Mammary epithelial cell (primary cell): ENCODE results near the gene CEP104.

ENCODE experiments used
- CTCF ChIP-seq, 2 donors: IDR thresholded peaks in 1 of 2; conservative IDR thresholded peaks in 1 of 2; 2 replicates each; pipeline ENCODE4 v1.5.1; 2011 to 2012; ENCODE audit warnings: inconsistent platforms in 2 of 2, low read length in 2 of 2, mild to moderate bottlenecking in 2 of 2, control low read depth in 1 of 2, low read depth in 1 of 2; ENCODE audit not compliant: insufficient read depth in 1 of 2; ENCODE audit errors: extremely low read depth in 1 of 2
- EZH2 ChIP-seq: IDR thresholded peaks from 2 replicates; pipeline ENCODE4 v1.6.1; 2012; ENCODE audit warnings: low read length, inconsistent platforms, borderline replicate concordance

GRCh38 chr1:3886691-3887090, 29.7 kb upstream of the CEP104 start:
- TF ChIP-seq CTCF (conservative IDR thresholded peaks at IDR 0.05 in 1 of 2, IDR thresholded peaks at IDR 0.05 in 1 of 2; ENCODE audit: extremely low read depth in 1 of 2, insufficient read depth in 1 of 2, low read depth in 1 of 2, low read length in 2 of 2), result no peak
- TF ChIP-seq EZH2, result no peak
